HUDEP-2 (cell line): ENCODE data around the gene IL19.
"Not testable (repeated sequence)": the region's sequence is repeated elsewhere in the genome, so short reads cannot be mapped to it uniquely, and the experiment has no call there.

Source experiments
- DNase-seq, 76 experiments: peaks; one replicate each; lab custom pipeline; 2025; ENCODE audit not compliant: unreplicated experiment in 76 of 76; lab: John Stamatoyannopoulos, UW

IL19 gene

GRCh38 chr1:206739411-206740076 is 31.0 kb upstream of the IL19 start:
- DNase-seq, result no peak

GRCh38 chr1:206741142-206741701 is 29.4 kb upstream of the IL19 start:
- DNase-seq, result no peak

GRCh38 chr1:206742719-206743383 is 27.7 kb upstream of the IL19 start:
- DNase-seq, result no peak

GRCh38 chr1:206744683-206745082 is 25.9 kb upstream of the IL19 start:
- peak in 1 of 76 experiments; percentile 24 for DNase-seq

- no peak for DNase-seq
Observed at GRCh38 chr1:206745301-206745700, 25.3 kb upstream of the IL19 start.

GRCh38 chr1:206748348-206749030 is 22.1 kb upstream of the IL19 start:
- no peak for DNase-seq

GRCh38 chr1:206751891-206752290 is 18.7 kb upstream of the IL19 start:
- no peak for DNase-seq

GRCh38 chr1:206752481-206752880 is 18.1 kb upstream of the IL19 start:
- no peak for DNase-seq

GRCh38 chr1:206753141-206753540 is 17.4 kb upstream of the IL19 start:
- DNase-seq, result no peak

GRCh38 chr1:206754011-206754410 is 16.6 kb upstream of the IL19 start:
- no peak for DNase-seq

- DNase-seq, result no peak
Observed at GRCh38 chr1:206757524-206758266, 12.9 kb upstream of the IL19 start.

- no peak for DNase-seq
Observed at GRCh38 chr1:206760590-206760989, 10.0 kb upstream of the IL19 start.

- DNase-seq, result no peak
Observed at GRCh38 chr1:206761159-206761768, 9.3 kb upstream of the IL19 start.

GRCh38 chr1:206762741-206763364 is 7.7 kb upstream of the IL19 start:
- DNase-seq, result not testable (repeated sequence)

GRCh38 chr1:206765771-206766170 is 4.8 kb upstream of the IL19 start:
- not testable (repeated sequence) for DNase-seq

GRCh38 chr1:206766251-206766856 is 4.2 kb upstream of the IL19 start:
- DNase-seq, result no peak

GRCh38 chr1:206768472-206769303 is 1.9 kb upstream of the IL19 start:
- no peak for DNase-seq

- no peak for DNase-seq
Observed at GRCh38 chr1:206769304-206769731, 1.3 kb upstream of the IL19 start.

- DNase-seq, result no peak
Observed at GRCh38 chr1:206771338-206771692, 742 bp downstream of the IL19 start.
